HL-60/S4 treated with retinoic acid at 250 ng/mL for 4 days and 3 days (cell line): Measurements from ENCODE around the gene RRAGC.

Experiments used
- in situ Hi-C: fragments of 300-500 bp; cut with MboI; formaldehyde crosslinking; loops from 2 replicates; pipeline ENCODE4 v1.7.0; 2022; ENCODE audit warnings: low sequenced_read_pairs

Gene RRAGC

DNA sequence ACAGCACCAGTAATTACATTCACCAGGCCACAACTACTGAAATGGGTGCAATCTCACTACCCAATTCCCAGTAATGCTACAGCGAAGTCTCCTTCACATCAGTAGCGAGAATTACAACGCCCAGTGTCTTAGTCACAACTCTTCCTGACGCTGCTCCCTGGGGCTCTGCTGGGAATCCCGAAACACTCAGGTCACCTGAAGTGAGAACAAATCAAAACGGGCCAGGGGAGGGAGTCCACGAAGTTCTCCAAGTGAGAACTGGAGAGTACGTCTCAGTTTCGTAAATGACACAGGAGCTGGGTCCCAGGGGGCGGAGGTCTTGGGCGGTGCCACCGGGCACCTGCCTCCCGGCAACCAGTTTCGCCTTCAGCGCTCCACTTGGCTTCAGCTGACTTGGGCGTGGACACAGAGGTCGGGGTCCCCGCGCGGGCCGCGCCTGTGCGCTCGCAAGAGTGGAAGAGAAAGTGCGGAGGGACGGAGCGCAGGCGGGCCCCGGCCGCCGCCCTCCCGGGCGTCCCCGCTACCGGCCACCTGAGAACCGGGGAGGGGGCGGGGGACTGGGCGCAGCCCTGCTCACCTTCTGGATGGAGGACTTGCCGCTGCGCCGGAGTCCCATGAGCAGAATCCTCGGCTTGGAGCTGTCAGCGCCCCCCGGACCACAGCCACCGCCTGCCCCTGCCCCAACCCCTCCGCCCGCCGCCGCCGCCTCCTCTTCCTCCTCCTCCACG lies 575 bp downstream of the RRAGC start:
- in situ Hi-C loops: no loop called here

GRCh38 chr1:38852780-38853179 lies 6.8 kb downstream of the RRAGC start:
- in situ Hi-C loops: no loop called here

GRCh38 chr1:38848071-38848470 lies 11.5 kb downstream of the RRAGC start:
- in situ Hi-C loops: loop anchor here (25.0 kb wide), 1 partner anchor 961 kb away; no protein-coding TSS in a partner anchor

GRCh38 chr1:38846210-38846609 lies 13.4 kb downstream of the RRAGC start:
- in situ Hi-C loops: loop anchor here (25.0 kb wide), 1 partner anchor 959 kb away; no protein-coding TSS in a partner anchor

DNA sequence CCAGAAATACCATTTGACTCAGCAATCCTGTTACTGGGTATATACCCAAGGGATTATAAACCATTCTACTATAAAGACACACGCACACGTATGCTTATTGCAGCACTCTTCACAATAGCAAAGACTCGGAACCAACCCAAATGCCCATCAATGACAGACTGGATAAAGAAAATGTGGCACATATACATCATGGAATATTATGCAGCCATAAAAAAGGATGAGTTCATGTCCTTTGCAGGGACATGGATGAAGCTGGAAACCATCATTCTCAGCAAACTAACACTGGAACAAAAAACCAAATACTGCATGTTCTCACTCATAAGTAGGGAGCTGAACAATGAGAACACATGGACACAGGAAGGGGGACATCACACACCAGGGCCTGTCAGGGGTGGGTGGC lies 14.5 kb downstream of the RRAGC start:
- in situ Hi-C loops: loop anchor here (25.0 kb wide), 1 partner anchor 958 kb away; no protein-coding TSS in a partner anchor

GRCh38 chr1:38840281-38840680 lies 19.3 kb downstream of the RRAGC start:
- in situ Hi-C loops: loop anchor here (25.0 kb wide), 1 partner anchor 953 kb away; no protein-coding TSS in a partner anchor

- in situ Hi-C loops: loop anchor here (10.0 to 25.0 kb wide), 2 partner anchors 815 to 952 kb away; no protein-coding TSS in a partner anchor
Measured at GRCh38 chr1:38839363-38839762, 20.2 kb downstream of the RRAGC start.

DNA sequence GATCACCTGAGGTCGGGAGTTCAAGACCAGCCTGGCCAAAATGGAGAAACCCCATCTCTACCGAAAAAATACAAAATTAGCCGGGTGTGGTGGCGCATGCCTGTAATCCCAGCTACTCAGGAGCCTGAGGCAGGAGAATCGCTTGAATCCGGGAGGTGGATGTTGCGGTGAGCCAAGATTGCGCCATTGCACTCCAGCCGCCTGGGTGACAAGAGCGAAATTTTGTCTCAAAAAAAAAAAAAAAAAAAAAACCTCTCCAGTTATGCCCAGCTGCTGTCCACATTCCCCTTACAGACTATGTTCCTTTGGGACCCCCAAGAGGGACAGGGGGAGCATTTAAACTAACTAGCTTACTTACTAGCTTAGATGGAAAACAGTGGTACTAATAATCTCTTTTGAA lies 23.3 kb downstream of the RRAGC start:
- in situ Hi-C loops: loop anchor here (10.0 to 25.0 kb wide), 2 partner anchors 812 to 949 kb away; no protein-coding TSS in a partner anchor

GRCh38 chr1:38834937-38835827 lies 24.4 kb downstream of the RRAGC start:
- in situ Hi-C loops: loop anchor here (10.0 to 25.0 kb wide), 2 partner anchors 810 to 948 kb away; no protein-coding TSS in a partner anchor

DNA sequence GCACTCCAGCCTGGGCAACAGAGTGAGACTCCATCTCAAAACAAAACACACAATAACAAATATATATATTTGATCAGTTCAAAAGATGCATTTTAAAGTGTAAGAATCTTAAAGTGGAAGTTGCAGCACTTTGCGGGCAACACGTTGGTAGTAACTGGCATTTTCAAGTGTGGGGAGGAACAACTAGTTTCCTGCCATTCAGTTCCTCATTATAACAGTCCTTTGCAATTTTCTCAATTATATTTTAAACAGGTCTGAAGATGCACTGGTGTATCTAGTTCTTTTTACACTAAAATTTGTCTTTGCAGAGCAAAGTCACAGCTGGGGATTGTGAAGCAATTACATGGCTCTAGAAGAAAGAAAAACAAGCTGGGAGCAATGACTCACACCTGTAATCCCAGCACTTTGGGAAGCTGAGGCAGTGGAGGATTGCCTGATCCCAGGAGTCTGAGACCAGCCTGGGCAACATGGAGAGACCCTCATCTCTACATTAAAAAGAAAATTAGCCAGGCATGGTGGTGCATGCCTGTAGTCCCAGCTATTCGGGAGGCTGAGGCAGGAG lies 25.3 kb downstream of the RRAGC start:
- in situ Hi-C loops: loop anchor here (10.0 to 25.0 kb wide), 2 partner anchors 810 to 947 kb away; no protein-coding TSS in a partner anchor

DNA sequence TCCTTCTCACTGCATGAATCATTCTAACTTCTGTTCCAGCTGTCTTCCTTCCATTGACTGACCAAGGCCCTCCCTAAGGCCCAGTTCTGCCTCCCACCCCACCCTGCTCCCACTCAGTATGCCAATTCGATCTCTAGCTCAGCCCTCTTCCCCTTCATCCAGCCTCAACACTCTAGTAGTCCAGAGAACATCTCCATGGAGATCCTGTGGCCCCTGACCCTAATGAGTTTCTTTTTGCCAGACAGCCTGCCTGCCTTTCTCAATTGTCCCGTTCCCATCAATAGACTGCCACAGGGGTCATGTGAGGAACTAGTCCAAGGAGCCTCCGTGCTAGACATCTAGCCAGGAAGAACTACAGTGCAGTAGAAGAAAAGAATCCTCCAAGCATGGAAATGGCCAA lies 26.4 kb downstream of the RRAGC start:
- in situ Hi-C loops: loop anchor here (10.0 to 25.0 kb wide), 2 partner anchors 808 to 946 kb away; no protein-coding TSS in a partner anchor

DNA sequence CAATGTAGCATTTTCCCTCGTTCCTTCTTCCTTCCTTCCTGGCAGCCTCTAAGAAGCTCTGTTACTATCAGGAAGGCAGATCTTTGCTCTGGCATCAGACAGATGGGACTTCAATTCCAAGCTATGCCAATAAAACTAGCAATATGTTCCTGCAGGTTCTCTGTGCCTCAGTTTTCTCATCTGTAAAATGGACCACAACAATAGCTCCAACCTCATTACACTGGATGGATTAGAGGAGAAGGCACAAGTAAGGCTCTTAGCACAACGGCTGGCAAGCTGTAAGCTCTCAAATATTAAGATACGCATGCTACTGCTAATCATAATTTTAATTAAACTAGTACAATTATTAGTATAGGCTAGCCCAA lies 27.2 kb downstream of the RRAGC start:
- in situ Hi-C loops: loop anchor here (10.0 to 25.0 kb wide), 2 partner anchors 808 to 945 kb away; no protein-coding TSS in a partner anchor

DNA sequence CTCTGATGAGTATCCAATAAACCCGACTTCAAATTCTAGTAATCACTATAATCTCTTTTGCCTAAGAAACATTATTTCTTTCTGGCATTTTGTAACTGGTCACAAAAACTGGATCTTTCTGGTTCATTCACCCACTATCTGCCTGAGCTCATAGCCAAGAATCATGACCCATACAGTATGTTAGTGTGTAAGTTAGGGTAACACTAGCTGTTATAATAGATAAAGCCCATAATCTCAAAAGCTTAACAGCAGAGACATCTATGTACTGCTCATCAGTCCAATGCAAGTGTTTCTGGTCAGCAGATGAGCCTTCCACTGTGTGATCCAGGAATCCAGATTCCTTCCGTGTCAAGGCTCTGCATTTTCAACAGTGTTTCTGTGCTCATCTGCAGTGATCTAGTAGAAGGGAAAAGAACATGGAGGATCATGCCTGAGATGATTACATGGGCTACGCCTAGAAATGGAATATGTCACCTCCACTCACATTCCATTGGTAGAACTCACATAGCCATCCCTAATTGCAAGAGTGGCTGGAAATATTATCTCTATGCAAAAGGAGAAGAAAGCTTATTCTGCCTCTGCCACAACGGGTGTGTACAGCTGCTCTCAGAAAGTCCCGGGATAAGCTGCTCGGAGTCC lies 27.7 kb downstream of the RRAGC start:
- in situ Hi-C loops: loop anchor here (10.0 to 25.0 kb wide), 2 partner anchors 807 to 945 kb away; no protein-coding TSS in a partner anchor

DNA sequence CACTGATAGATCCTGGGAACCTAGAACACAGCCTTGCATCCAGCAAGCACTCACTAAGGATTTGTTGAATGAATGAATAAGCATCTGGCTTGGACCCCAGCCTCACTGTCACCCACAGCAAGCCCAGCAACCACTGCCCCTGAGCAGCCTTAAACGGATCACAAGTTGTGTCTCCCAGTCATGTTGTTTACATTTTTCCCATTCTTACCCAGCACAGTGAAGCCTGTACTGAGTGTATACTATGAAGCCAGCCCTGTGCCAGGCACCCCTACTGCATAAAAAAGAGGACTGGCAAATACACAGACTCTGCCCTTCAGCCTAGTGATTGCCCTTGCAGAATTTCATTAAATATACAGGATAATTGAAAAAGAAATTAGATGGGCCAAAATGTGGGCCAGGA lies 30.2 kb downstream of the RRAGC start:
- in situ Hi-C loops: loop anchor here (25.0 kb wide), 1 partner anchor 942 kb away; no protein-coding TSS in a partner anchor

GRCh38 chr1:38827318-38827717 lies 32.3 kb downstream of the RRAGC start:
- in situ Hi-C loops: loop anchor here (25.0 kb wide), 1 partner anchor 940 kb away; no protein-coding TSS in a partner anchor

DNA sequence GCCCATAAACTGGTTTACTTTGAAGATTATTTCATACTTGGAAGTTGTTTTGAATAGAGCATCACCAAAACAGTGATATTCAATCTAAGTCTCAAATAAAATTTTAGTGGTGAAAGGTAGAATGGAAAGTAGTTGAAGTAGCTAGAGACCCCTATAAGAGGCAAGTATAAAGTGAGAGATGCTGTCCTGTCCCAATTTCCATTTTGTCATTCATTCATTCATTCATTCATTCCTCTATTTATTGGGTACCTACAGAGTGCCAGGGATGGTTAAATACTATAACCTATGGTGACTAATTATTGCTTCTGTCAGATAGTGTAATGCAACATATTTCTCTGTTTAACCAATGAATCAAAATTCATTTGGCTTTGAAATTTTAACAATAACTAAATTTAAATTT lies 32.7 kb downstream of the RRAGC start:
- in situ Hi-C loops: loop anchor here (25.0 kb wide), 1 partner anchor 940 kb away; no protein-coding TSS in a partner anchor

DNA sequence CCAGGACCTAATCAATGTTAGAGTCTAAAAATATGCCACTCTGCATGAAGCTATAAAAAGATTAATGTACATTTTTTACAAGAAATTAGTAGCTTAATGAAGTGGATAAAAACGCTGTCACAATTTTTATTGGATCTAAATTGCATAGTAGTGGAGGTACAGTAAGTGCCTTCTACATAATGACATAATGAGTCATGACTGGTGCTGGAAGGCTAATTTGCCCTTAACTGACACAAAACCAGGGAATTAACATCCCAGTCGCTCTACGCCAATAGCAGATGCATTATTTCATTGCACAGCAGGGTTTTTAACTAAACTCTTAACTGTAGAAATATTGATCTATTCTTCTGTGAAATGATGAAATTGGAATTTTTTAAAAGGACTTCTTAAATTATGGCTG lies 33.3 kb downstream of the RRAGC start:
- in situ Hi-C loops: loop anchor here (25.0 kb wide), 1 partner anchor 939 kb away; no protein-coding TSS in a partner anchor

- in situ Hi-C loops: no loop called here
Measured at GRCh38 chr1:38820860-38821259, 38.7 kb downstream of the RRAGC start.

DNA sequence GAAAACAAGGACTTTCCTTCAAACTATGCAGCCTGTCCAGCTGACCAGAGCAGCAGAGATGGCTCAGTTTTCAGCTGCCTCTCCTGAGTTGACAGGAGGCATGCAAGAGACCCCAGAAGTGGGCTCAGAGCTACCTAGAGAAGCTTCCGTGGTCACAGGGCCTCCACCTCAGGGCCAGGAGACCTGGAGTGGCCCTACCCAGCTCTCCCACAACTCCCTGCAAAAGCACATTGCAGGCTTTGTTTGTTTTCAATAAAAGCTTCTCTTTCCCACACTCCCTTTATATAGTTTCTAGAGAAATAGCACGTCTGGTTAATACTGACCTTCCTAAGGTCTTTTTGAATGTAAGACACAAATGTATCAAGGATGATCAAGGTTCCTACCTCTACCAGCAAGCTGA lies 40.1 kb downstream of the RRAGC start:
- in situ Hi-C loops: no loop called here

GRCh38 chr1:38819040-38819439 lies 40.5 kb downstream of the RRAGC start:
- in situ Hi-C loops: no loop called here
